Osteoblast (primary cell): ENCODE measurements around the gene GALNT10. TPM values are rescaled to one million over a fixed set of nuclear protein-coding genes. Genes with fewer than 3 reads are reported as not detected.

ENCODE experiments used
- DNase-seq: peaks from one replicate; pipeline ENCODE4 v3.0.0; 2011; ENCODE audit warnings: low spot score, mixed read lengths; ENCODE audit not compliant: insufficient read length; ENCODE audit errors: missing footprints
- H2AFZ ChIP-seq: 2 replicates; pipeline ENCODE4 v1.6.0; 2011; ENCODE audit warnings: mild to moderate bottlenecking, low read length
- H3K27ac ChIP-seq: 2 replicates; pipeline ENCODE4 v1.5.1; 2011; ENCODE audit warnings: mild to moderate bottlenecking, low read depth, low read length, moderate library complexity
- H3K27me3 ChIP-seq: 2 replicates; pipeline ENCODE4 v1.6.0; 2012; ENCODE audit warnings: mild to moderate bottlenecking, control low read depth, inconsistent platforms, low read length, moderate library complexity; ENCODE audit not compliant: insufficient read depth
- H3K36me3 ChIP-seq: 2 replicates; pipeline ENCODE4 v1.5.1; 2011; ENCODE audit warnings: mild to moderate bottlenecking, low read length, control low read depth, moderate library complexity; ENCODE audit not compliant: insufficient read depth
- H3K4me1 ChIP-seq: 2 replicates; pipeline ENCODE4 v1.5.1; 2011; ENCODE audit warnings: mild to moderate bottlenecking, low read length, control low read depth, moderate library complexity; ENCODE audit not compliant: insufficient read depth
- H3K4me2 ChIP-seq: 2 replicates; pipeline ENCODE4 v1.6.0; 2011; ENCODE audit warnings: mild to moderate bottlenecking, low read length; ENCODE audit not compliant: insufficient read depth
- H3K4me3 ChIP-seq: fragments of 200-600 bp; sonication (generic); 3 replicates; pipeline ENCODE4 v1.5.1; 2012; ENCODE audit warnings: mild to moderate bottlenecking, low read length, inconsistent platforms; ENCODE audit not compliant: insufficient read depth
- H3K79me2 ChIP-seq: 2 replicates; pipeline ENCODE4 v1.6.0; 2012; ENCODE audit warnings: mild to moderate bottlenecking, low read length, control low read depth, inconsistent platforms; ENCODE audit not compliant: insufficient read depth
- H3K9me3 ChIP-seq: 2 replicates; pipeline ENCODE4 v1.5.1; 2011; ENCODE audit warnings: low read depth, low read length, control low read depth
- H4K20me1 ChIP-seq: 2 replicates; pipeline ENCODE4 v1.6.0; 2012; ENCODE audit warnings: mild to moderate bottlenecking, low read length, control low read depth; ENCODE audit not compliant: insufficient read depth
- CTCF ChIP-seq: IDR thresholded peaks from 2 replicates; pipeline ENCODE4 v1.5.1; 2011; ENCODE audit warnings: mild to moderate bottlenecking, low read depth, low read length, moderate library complexity; ENCODE audit errors: extremely low read depth
- total RNA-seq: library from RNA; depleted of rRNA; stranded (reverse); fragments of >200 nt; gene quantifications from 2 replicates; pipeline ENCODE4 v1.2.3, GENCODE V29; 2012

The GALNT10 gene
- total RNA-seq, 1 donor = 62.2 TPM

DNA sequence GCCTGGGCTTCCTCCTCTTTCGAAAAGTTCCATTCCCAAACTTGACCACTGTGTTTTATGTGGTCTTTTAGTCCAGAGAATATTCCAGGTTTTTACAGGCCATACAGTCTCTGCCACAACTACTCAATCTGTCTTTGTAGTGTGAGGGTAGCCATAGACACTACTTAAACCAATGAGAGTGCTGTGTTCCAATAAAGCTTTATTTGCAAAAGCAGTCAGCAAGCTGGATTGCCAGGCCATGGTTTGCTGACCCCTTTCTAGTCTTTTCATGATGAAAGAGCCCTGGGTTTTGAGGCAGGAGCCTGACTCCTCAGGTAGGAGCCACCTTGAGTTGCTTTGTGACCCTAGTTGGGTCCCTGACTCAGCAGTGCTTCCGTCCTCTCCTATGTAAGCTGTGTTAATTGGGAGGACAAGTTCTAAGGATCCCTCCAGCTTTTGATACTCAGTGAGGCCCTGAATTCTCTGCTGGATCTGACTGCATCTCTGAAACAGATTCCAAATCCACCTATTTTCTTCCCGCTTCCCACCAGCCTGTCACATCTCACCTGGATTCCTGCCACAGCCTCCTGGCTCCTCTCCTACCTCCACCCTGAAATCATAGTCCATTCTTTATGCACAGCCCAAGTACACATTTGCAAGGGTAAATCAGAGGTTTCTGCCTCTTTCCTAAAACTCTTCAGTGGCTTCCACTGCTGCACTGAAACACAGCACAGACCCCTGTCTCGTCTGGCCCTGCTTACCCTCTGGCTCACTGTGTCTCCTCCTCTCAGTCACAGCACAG lies 13.5 kb downstream of the GALNT10 start:
- Histone ChIP-seq H3K27ac (no peak overlapping the region), H3K4me1 (peaks cover 8% of the 10 kb centered on the region), H3K9me3 (peaks cover 2% of the 10 kb centered on the region), H4K20me1 (peaks cover 21% of the 10 kb centered on the region), H3K4me3 (no peak overlapping the region), H2AFZ (no peak overlapping the region), H3K79me2 (peaks cover 81% of the 10 kb centered on the region), H3K36me3 (peaks cover 19% of the 10 kb centered on the region), H3K4me2 (no peak overlapping the region), H3K27me3 (no peaks in the 10 kb centered on the region)
- no peak for TF ChIP-seq CTCF
- no peak for DNase-seq

GRCh38 chr5:154205441-154206117 lies 15.0 kb downstream of the GALNT10 start:
- Histone ChIP-seq H3K36me3 (peaks cover 24% of the 10 kb centered on the region), H3K79me2 (peaks cover 77% of the 10 kb centered on the region), H3K4me1 (peaks cover 6% of the 10 kb centered on the region), H3K27ac (no peak overlapping the region), H3K27me3 (no peaks in the 10 kb centered on the region), H3K4me2 (no peak overlapping the region), H4K20me1 (peaks cover 14% of the 10 kb centered on the region), H3K4me3 (no peak overlapping the region), H3K9me3 (peaks cover 3% of the 10 kb centered on the region), H2AFZ (no peak overlapping the region)
- TF ChIP-seq CTCF = no peak
- no peak for DNase-seq

DNA sequence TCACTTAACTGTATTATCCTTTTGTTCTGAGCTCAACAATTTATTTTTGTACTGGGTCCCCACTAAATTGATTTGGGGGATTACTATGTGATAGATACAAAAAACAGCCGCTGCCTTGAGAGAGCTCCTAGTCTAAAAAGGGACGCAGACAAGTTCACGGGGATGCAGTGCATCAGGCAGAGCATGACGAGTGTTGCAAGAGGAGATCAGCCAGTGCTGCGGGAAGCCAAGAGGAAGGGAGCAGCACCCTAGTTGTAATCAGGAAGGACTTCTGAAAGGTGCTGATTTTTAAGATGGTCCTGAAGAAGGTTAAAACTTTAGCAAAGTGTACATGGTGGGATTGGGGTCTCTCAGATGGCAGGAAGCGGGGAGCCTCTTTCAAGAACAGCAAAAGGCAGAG lies 15.8 kb downstream of the GALNT10 start:
- H3K27ac ChIP-seq = no peak overlapping the region
- peaks cover 24% of the 10 kb centered on the region for H3K36me3 ChIP-seq
- no peak for TF ChIP-seq CTCF
- no peak overlapping the region for H3K4me3 ChIP-seq
- peaks cover 14% of the 10 kb centered on the region for H4K20me1 ChIP-seq
- H3K79me2 ChIP-seq = peaks cover 73% of the 10 kb centered on the region
- H3K9me3 ChIP-seq = peaks cover 3% of the 10 kb centered on the region
- DNase-seq = no peak
- peaks cover 9% of the 10 kb centered on the region for H3K4me1 ChIP-seq
- H2AFZ ChIP-seq = no peak overlapping the region
- H3K4me2 ChIP-seq = no peak overlapping the region
- H3K27me3 ChIP-seq = no peaks in the 10 kb centered on the region

DNA sequence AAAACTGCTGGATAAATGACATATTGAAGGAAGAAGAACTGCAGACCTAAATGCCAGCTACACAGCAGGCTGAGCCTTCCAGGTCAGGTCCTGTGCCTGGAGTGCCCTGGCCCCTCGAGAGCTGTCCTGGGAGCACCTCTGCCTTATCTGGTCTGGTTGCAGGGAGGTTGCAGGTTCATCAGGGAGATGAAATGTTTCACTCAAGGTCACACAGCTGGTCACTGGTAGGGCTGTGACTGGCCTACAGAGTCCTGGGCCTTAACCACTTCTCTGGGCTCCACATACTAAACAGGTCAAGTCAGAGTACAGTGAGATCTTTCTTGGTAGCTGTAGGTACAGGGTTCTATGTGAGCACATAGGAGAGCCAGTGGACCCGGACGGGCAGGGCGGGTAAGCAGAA lies 16.7 kb downstream of the GALNT10 start:
- TF ChIP-seq CTCF = no peak
- no peak for DNase-seq
- Histone ChIP-seq H3K36me3 (peaks cover 24% of the 10 kb centered on the region), H3K4me2 (no peak overlapping the region), H3K9me3 (peaks cover 3% of the 10 kb centered on the region), H3K4me3 (no peak overlapping the region), H2AFZ (no peak overlapping the region), H3K27me3 (no peaks in the 10 kb centered on the region), H3K4me1 (peaks cover 18% of the 10 kb centered on the region), H4K20me1 (peaks cover 14% of the 10 kb centered on the region), H3K27ac (no peak overlapping the region), H3K79me2 (peaks cover 67% of the 10 kb centered on the region)
